ENCODE data around the gene IGF2BP3. TPM values are rescaled to one million over a fixed set of nuclear protein-coding genes. Genes with fewer than 3 reads are reported as not detected.
A peak's percentile ranks its signal among the peaks of the same experiment; 100 is the strongest.

Gene IGF2BP3
- total RNA-seq, 1 experiment from 2014 or later = 111 TPM

GRCh38 chr7:23306936-23307521 lies 163.3 kb downstream of the IGF2BP3 start:
- Mint-ChIP-seq H3K36me3 (ENCODE audit: insufficient read depth, unreplicated experiment) (peaks cover 91% of the 10 kb centered on the region), H3K27ac (ENCODE audit: unreplicated experiment) (peak overlapping the region; percentile 18), H3K4me3 (ENCODE audit: low read depth, unreplicated experiment) (no peak overlapping the region), H3K4me1 (ENCODE audit: low read depth, unreplicated experiment) (peaks cover 36% of the 10 kb centered on the region), H3K27me3 (ENCODE audit: unreplicated experiment) (no peaks in the 10 kb centered on the region), H3K9me3 (ENCODE audit: low read depth, unreplicated experiment) (no peaks in the 10 kb centered on the region)
- intact Hi-C loops (cut with micrococcal nuclease; ENCODE audit: unreplicated experiment) = no loop called here
- DNase-seq = no peak
- no TSS peak for BruUV-seq (replicated peaks)
- CTCF ChIA-PET = no interaction called here
- TF ChIP-seq CTCF (IDR thresholded peaks at IDR 0.05; ENCODE audit: unreplicated experiment) = no peak

- BruUV-seq (replicated peaks) = no TSS peak
- intact Hi-C loops (cut with micrococcal nuclease; ENCODE audit: unreplicated experiment) = loop anchor here (2.0 kb wide), 1 partner anchor 33 kb away; no protein-coding TSS in a partner anchor
- no peak for TF ChIP-seq CTCF (IDR thresholded peaks at IDR 0.05; ENCODE audit: unreplicated experiment)
- Mint-ChIP-seq H3K27ac (ENCODE audit: unreplicated experiment) (peak overlapping the region; percentile 84), H3K4me1 (ENCODE audit: low read depth, unreplicated experiment) (peaks cover 52% of the 10 kb centered on the region), H3K9me3 (ENCODE audit: low read depth, unreplicated experiment) (no peaks in the 10 kb centered on the region), H3K36me3 (ENCODE audit: insufficient read depth, unreplicated experiment) (peaks cover 56% of the 10 kb centered on the region), H3K27me3 (ENCODE audit: unreplicated experiment) (no peaks in the 10 kb centered on the region), H3K4me3 (ENCODE audit: low read depth, unreplicated experiment) (peak overlapping the region; percentile 94)
- CTCF ChIA-PET = interaction anchor here (0.6 to 3.0 kb wide), 4 partner anchors 15 to 117 kb away, joined by 3 to 22 read pairs (median 5); no protein-coding TSS in a partner anchor
- DNase-seq = no peak
These were observed 170.5 kb downstream of the IGF2BP3 start for GRCh38 chr7:23299770-23300300.

- intact Hi-C loops (cut with micrococcal nuclease; ENCODE audit: unreplicated experiment) = loop anchor here (1.0 to 2.0 kb wide), 2 partner anchors 26 to 34 kb away; no protein-coding TSS in a partner anchor
These were observed 171.2 kb downstream of the IGF2BP3 start, which contains the start of gene MALSU1 for GRCh38 chr7:23298885-23299769. MALSU1 (plus strand) TSS chr7:23299339; CDS start chr7:23299353, 14 bp downstream.

More at GRCh38 chr7:23298885-23299769, 171.2 kb downstream of the IGF2BP3 start, which contains the start of gene MALSU1:
- peak; percentile 99 for DNase-seq
- H3K4me1 Mint-ChIP-seq (ENCODE audit: low read depth, unreplicated experiment) = peaks cover 59% of the 10 kb centered on the region
- peak within 1 kb of the TSS; percentile 94 for H3K4me3 Mint-ChIP-seq (ENCODE audit: low read depth, unreplicated experiment)
- CTCF ChIA-PET = interaction anchor here (0.6 to 3.0 kb wide), 15 partner anchors 9 to 174 kb away, joined by 3 to 22 read pairs (median 4); no protein-coding TSS in a partner anchor
- TSS peak; percentile 73 for BruUV-seq (replicated peaks)
- no peaks in the 10 kb centered on the region for H3K9me3 Mint-ChIP-seq (ENCODE audit: low read depth, unreplicated experiment)
- no peak for TF ChIP-seq CTCF (IDR thresholded peaks at IDR 0.05; ENCODE audit: unreplicated experiment)
- H3K27me3 Mint-ChIP-seq (ENCODE audit: unreplicated experiment) = no peaks in the 10 kb centered on the region
- peaks cover 50% of the 10 kb centered on the region for H3K36me3 Mint-ChIP-seq (ENCODE audit: insufficient read depth, unreplicated experiment)
- peak within 1 kb of the TSS; percentile 84 for H3K27ac Mint-ChIP-seq (ENCODE audit: unreplicated experiment)

All from Calu3 (cell line).